Bone marrow (tissue), 2 donors: ENCODE measurements around the gene TSPAN11.
"Not testable (repeated sequence)": the region's sequence is repeated elsewhere in the genome, so short reads cannot be mapped to it uniquely, and the experiment has no call there.

Experiments used
- DNase-seq, 2 donors: peaks; one replicate each; lab custom pipeline; 2025; lab: John Stamatoyannopoulos, UW

TSPAN11 gene

DNA sequence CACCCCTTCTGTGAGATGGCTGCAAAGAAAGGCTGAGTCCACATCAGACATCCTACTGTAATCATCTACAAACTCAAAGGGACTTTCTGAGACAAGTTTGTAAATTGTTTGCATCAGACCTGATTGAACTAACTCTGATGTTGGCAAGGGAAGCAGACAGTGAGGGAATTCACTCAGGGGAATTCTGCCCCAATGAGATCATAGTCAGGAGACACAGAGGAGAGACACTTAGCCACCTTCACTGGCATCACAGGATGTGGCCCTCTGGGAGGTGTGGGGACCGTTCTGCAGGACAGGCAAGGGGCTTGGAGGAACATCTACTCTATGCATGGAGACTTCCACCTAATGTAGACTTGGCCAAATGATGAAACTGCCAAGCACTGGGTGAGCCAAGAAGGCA is 76.5 kb downstream of the TSPAN11 start:
- DNase-seq = no peak

DNA sequence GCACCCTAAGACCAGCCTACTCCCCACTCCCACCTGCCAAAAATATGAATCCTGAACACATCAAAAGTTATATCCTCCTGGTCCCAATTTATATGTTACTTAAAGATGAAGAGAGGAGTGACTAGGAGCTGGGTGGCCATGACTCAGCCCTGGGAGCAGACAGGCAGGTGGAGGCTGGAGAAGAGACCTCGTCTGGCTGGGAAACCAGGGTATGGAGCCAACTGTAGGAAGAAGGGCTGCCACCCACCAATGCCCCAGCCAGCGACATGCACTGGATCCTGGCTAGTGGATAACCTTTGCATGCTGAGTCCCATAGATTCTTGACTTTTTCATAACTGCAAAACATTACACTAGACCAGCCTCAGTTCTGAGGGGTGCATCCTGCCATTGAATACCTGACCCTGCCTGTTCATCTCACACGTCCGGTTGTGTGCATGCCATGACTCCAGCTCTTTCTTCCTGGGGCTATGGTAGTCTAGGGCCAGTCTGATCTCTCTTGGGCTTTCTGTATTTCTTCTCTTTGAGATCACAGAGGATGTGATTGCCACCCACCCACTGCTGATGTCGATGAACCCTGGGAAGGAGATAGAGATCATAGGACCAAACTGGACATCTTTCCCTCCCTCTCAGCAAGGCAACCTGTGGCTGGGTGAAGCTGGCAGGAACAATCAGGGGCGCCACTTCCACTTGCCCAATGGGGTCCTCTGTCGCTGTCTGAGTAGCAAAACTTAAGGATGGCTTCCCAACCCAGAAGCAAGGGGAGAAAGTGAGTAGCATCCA is 77.5 kb downstream of the TSPAN11 start:
- no peak for DNase-seq

GRCh38 chr12:31004666-31005065 is 78.1 kb downstream of the TSPAN11 start:
- DNase-seq = no peak

DNA sequence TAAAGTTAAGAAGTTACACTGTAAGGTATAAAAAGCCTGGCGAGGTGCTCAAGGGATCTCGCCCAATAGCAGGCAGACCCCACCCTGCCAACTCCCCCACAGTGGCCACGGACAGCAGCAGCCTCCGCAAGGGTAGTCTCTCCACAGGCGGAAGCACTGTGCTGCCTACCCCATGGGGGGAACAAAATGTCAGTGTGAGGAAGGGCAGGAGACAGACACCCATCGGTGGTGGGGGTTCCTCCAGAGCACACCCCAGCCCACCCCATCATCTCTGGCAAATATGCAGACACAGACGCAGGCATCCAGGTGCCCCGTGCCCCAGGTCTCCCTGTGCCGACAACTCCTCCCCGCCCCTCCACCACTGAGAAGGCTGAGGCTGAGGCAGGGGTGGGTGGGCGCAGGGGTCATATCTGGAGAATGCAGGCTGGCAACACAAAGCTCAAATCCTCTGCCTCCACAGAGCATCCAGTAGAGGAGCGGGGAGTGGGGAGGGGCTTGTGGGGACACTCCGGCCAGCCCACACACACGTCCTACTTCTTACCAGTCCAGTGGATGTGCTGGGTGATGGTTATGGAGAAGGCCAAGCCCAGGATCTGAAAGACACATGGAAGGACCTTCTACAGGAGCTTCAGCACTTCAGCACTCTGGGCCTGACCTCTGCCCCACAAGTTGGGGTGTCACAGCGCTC is 78.9 kb downstream of the TSPAN11 start:
- DNase-seq = no peak

DNA sequence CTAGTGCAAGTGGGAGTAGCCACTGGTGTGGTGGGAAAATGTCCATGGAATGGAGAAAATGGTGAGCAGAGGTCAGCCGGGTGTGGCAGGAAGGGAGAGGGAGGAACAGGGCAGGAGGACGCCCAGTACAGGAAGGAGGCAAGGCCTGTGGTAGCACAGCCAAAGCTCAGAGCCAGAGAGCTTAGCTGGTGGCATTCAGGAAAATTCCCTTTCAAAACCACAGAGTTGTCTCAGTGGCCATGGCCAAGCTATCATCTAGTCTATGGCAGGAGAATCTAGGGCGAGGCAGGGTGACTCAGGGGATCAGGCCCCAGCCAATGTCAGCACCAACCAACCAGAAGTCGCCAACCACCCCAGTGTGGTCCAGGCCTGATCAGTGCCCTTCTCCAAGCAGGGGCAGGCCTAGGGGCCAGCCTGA is 79.4 kb downstream of the TSPAN11 start:
- no peak for DNase-seq

GRCh38 chr12:31006416-31007152 is 80.0 kb downstream of the TSPAN11 start:
- DNase-seq = no peak

- no peak for DNase-seq
These were observed 80.6 kb downstream of the TSPAN11 start for GRCh38 chr12:31007153-31007495.

DNA sequence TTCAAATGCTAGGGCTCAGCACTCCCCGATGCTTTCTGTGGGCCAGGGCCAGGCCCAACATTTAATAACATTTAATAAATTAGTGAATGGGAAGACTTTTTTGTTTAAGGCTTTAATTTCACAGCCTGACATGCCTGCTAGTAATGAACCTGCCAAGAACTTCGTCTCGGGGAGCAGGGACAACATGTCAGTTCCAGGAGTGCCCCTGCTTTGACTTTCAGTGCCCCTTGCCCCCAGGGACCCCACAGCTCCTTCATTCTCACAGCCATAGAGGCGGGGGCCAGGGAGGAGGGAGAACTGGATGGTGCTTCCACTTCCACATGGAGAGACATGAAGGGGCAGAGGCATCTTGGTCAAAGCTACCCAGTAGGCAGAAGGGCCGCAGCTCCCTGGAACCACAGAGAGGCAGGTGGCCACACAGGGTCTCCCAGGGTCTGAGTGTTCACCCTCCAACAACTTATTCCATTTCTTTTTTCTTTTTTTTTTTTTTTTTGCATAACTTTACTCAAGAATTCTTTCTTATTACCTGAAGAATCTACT is 81.2 kb downstream of the TSPAN11 start:
- DNase-seq = no peak

DNA sequence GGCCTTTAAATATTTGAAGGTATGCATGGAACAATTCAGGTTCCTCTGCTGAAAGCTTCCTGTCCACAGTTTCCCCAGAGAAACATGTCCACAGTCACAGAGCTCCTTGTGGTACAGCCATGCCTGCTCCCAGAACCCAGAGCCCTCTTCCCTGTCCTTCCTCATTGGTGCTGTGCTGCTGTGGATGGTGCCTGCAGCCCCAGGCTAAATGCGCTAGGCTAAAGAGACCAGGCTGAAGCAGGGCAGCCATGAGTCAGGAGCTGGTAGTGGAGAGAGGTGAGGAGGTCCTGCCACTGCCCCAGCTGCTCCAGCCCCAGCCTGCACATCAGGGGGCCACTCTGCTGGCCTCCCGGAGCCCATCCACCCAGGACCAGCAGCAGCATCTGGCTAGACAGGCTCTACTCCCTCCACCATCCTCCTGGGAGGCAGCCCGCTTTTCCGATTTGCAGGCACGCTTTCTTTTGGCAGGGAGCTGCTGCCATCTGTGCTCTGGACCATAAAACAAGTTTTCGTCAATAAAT is 81.8 kb downstream of the TSPAN11 start:
- DNase-seq = no peak

DNA sequence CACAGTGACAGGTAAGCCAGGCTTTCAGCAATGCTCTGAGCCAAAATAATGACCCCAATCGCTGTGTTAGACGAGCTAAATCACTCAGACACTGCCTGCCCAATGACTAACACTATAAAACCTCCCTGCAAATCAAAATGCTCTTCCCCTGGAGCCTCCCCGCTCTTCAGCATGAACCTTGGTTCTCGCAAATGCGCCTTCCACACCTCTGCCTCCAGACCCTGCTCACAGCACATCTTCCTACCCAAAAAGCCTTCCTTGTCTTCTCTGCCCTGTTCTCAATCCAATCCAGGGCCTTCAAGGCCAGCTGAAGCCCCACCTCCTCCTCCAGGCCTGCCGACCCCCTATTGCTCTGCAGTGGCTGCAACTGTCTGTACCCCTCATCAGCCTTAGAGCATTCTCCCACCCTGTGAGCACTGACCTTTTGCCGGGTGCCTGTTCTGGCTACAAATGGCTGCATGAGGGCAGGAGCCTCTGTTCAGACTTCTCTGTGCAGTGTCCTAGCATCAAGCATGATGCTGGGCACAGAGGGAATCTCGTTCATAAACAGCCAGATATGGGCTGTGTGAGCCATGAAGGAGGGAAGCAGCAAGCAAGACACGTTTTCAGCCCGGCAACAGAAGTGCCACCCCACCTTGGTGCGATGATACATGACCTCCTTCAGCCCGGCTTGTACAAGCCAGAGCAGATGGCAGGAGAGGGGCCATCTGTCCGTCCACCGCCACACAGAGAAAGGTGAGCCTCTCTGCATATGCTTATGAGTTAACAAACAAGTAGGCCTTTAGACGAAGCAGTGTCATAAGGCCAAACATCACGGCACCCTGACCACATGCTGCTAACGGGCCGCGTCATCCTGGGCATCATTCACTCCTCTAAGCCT is 82.7 kb downstream of the TSPAN11 start:
- no peak for DNase-seq

DNA sequence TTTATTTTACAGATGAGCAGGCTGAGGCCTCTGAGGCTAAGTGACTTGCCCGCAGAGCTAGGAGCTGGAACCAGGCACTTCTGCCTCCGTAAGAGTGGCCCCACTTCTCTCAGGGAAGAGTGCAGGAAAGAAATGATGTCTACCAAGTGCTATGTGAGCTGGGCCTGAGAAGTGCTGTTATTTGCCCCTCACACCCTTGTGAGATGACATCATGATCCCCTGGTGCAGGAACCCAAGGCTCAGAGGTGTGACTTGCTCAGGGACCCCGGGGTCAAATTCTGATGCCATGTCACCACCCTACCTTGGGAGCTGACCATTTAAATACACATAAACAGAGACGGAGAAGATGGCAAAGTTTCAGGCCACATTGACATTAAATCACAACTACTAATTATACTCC is 83.4 kb downstream of the TSPAN11 start:
- DNase-seq = no peak

GRCh38 chr12:31011336-31011735 is 84.8 kb downstream of the TSPAN11 start:
- no peak for DNase-seq

DNA sequence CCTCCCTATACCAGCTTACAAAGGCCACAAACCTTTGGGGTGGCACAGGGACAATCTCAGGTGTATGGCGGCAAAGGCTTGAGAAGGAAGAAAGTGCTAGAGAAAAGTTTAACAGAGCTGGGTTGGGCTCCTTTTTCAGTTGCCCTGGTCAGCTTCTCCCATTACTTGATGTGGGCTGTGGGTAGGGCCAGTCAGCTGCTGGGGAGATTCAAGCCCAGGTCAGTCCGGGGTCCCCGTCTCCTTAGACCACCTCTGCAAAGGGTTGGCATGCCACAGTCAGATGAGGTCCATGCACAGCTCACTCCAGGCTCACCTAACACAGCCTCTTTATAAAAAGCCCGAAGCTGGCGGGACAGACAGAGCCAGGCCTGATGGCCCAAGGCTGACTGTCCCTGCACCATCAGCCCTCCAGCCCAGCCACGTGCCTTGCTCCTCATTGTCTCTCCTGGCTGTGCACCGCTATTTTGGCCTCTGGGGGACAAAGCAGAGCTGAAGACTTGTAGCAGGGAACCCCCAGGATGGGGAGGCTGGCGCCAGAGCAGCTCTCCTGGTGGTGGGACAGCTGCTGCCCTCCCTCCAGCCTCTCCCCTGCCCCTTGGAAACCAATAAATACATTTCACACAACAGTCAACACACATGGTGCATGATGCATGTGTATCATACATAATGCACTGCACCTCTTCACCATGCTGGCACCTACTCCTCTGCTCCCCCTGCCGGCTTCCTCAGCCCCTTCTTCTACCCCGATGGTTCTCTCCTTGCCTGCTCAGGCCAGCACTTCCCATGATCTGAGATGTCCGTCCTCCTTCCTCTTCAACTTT is 85.4 kb downstream of the TSPAN11 start:
- no peak for DNase-seq

GRCh38 chr12:31012567-31012891 is 86.0 kb downstream of the TSPAN11 start:
- DNase-seq = not testable (repeated sequence)

DNA sequence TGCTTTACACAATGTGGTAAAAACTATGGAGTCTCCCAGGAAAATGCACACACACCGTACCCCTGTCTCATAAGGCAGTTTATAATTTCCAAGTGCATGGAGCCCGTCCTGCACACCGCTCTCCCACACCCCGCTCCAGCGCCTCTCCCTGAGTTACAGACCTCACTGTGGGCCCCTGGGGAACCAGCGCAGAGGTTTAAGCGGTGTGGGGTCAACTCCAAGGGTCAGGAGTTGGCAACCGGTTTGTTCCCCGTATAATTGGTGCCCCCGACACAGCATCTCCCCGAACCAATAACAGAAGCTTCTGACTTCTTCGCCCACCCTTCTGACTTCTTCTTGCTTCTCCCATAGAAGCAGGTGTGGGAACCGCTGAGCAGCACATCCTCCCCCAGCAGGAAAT is 88.7 kb downstream of the TSPAN11 start:
- DNase-seq = no peak

- no peak for DNase-seq
These were observed 89.5 kb downstream of the TSPAN11 start for GRCh38 chr12:31016057-31016456.

- no peak for DNase-seq
These were observed 91.0 kb downstream of the TSPAN11 start for GRCh38 chr12:31017535-31017934.

DNA sequence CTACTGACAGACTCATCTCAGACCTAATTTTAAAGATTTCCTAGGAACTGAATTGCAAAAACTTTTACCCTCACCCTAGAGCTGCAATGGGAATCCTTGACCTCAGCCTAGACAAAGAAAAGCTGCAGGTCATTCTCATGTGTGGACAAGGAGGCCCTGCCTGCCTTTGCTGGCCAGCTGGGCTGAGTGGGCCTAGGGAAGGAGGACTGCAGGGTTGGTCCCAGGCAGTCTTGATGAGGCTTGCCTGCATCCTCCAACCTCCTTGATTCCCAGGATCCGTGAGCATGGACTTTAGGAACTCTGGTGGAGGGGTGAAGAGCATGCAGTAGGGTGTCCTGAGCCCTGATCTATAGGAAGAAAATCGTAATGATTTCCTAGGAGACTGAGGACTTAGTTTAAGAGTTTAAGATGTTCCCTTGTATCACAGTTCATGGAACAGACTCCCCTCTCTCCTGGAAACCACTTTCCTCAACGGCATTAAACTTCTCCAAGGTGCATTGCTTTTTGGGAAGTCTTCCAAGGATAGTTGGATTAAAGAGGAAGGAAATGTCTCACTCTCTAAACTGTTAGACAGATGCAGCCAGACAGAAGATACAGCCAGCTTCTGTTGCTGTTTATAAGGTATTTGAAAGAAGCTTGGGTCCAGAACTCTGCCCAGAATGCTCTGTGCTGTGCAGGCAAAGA is 91.7 kb downstream of the TSPAN11 start:
- DNase-seq = no peak

DNA sequence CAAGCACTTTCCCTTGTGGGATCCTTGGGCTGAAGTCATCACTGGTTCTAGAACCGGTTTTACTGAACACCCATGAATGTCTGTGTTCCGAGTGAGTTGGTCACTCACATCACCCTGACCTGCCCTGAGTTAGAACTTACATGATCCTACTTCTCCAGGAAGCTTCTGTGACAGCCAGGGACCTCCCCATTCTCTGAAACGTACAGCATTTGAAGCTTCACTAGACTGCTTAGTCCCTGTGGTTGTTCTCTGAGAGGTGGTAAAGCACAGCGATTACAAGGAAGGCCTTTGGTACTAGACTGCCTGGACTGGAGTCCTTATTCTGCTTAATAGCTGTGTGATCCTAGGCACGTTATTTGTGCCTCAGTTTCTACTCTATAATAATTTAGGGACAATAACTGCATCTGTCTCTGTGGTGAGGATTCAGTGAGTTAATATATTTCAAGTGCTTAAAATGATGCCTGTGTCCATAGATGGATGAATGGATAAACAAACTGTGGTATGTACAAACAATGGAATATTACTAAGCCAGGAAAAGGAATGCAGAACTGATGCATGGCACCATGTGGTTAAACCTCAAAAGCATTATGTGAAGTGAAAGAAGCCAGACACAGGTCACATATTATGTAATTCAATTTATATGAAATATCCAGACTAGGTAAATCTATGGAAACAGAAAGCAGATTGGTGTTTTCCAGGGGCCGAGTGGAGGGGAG is 92.4 kb downstream of the TSPAN11 start:
- no peak for DNase-seq

GRCh38 chr12:31019561-31019960 is 93.0 kb downstream of the TSPAN11 start:
- DNase-seq = no peak
